ENCODE results near the gene CLEC11A. TPM values are rescaled to one million over a fixed set of nuclear protein-coding genes. Genes with fewer than 3 reads are reported as not detected.

The CLEC11A gene
- total RNA-seq, 1 experiment from 2014 or later, result 1.1 TPM

- POLR2A ChIA-PET, result interaction anchor here (0.6 kb wide), 1 partner anchor 206 kb away, joined by 22 read pairs; no protein-coding TSS in a partner anchor
Measured at GRCh38 chr19:50705422-50706019, 17.6 kb upstream of the CLEC11A start.

DNA sequence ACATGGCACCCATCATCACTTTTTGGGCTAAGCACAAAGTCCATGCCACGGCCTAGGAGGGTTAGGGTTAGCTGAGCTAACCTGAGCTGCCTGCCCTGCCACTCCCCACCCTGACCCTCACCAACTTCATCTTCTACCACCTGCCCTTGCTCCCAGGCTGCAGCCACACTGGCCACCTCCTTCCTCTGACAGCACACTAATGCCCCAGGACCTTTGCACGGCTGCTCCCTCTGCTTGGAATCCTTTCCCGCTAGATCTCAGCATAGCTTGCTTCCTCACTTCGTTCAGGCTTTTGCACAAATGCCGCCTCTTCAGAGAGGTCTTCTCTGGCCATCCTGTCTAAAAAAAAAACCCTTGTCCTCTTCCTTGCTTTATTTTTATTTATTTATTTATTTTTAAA, 16.8 kb upstream of the CLEC11A start:
- ChIA-PET CTCF (interaction anchor here (1.3 kb wide), 1 partner anchor 77 kb away, joined by 7 read pairs; no protein-coding TSS in a partner anchor), POLR2A (no interaction called here)
- peaks cover 28% of the 10 kb centered on the region for H3K27me3 Mint-ChIP-seq (ENCODE audit: insufficient read depth, unreplicated experiment)
- H3K4me3 ChIP-seq (ENCODE audit: low read depth, low read length), result no peak overlapping the region
- H3K4me1 ChIP-seq, result no peaks in the 10 kb centered on the region
- no peaks in the 10 kb centered on the region for H3K9me3 ChIP-seq
- no peaks in the 10 kb centered on the region for H3K9me3 Mint-ChIP-seq (ENCODE audit: unreplicated experiment)
- BruUV-seq (replicated peaks), result no TSS peak
- TF ChIP-seq, protein P1, sequence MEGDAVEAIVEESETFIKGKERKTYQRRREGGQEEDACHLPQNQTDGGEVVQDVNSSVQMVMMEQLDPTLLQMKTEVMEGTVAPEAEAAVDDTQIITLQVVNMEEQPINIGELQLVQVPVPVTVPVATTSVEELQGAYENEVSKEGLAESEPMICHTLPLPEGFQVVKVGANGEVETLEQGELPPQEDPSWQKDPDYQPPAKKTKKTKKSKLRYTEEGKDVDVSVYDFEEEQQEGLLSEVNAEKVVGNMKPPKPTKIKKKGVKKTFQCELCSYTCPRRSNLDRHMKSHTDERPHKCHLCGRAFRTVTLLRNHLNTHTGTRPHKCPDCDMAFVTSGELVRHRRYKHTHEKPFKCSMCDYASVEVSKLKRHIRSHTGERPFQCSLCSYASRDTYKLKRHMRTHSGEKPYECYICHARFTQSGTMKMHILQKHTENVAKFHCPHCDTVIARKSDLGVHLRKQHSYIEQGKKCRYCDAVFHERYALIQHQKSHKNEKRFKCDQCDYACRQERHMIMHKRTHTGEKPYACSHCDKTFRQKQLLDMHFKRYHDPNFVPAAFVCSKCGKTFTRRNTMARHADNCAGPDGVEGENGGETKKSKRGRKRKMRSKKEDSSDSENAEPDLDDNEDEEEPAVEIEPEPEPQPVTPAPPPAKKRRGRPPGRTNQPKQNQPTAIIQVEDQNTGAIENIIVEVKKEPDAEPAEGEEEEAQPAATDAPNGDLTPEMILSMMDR (IDR thresholded peaks at IDR 0.05; ENCODE audit: insufficient read depth in 1 of 2, low read depth in 1 of 2, low read length in 1 of 2, severe bottlenecking in 1 of 2, unreplicated experiment in 1 of 2), result no peak
- peaks cover 2% of the 10 kb centered on the region for H3K27me3 ChIP-seq (replicated peaks; ENCODE audit: control insufficient read depth, insufficient read depth, low read length)
- H3K4me1 Mint-ChIP-seq (ENCODE audit: low read depth, unreplicated experiment), result peaks cover 7% of the 10 kb centered on the region
- no peaks in the 10 kb centered on the region for H3K36me3 ChIP-seq (ENCODE audit: control insufficient read depth, insufficient read depth, low read length)
- H3K4me3 Mint-ChIP-seq (ENCODE audit: unreplicated experiment), result no peak overlapping the region
- no peaks in the 10 kb centered on the region for H3K36me3 Mint-ChIP-seq (ENCODE audit: insufficient read depth, unreplicated experiment)
- intact Hi-C loops (cut with micrococcal nuclease; ENCODE audit: unreplicated experiment), result loop anchor here (10.0 kb wide), 2 partner anchors 172 to 352 kb away; no protein-coding TSS in a partner anchor
- no peak overlapping the region for H3K27ac Mint-ChIP-seq (ENCODE audit: unreplicated experiment)
- DNase-seq, result no peak

More at GRCh38 chr19:50705422-50706019, 17.6 kb upstream of the CLEC11A start:
- Mint-ChIP-seq H3K9me3 (ENCODE audit: unreplicated experiment) (no peaks in the 10 kb centered on the region), H3K27me3 (ENCODE audit: insufficient read depth, unreplicated experiment) (peaks cover 24% of the 10 kb centered on the region), H3K4me1 (ENCODE audit: low read depth, unreplicated experiment) (peaks cover 7% of the 10 kb centered on the region), H3K4me3 (ENCODE audit: unreplicated experiment) (no peak overlapping the region), H3K27ac (ENCODE audit: unreplicated experiment) (no peak overlapping the region), H3K36me3 (ENCODE audit: insufficient read depth, unreplicated experiment) (no peaks in the 10 kb centered on the region)
- TF ChIP-seq, protein P1 (IDR thresholded peaks at IDR 0.05; ENCODE audit: insufficient read depth in 1 of 2, low read depth in 1 of 2, low read length in 1 of 2, severe bottlenecking in 1 of 2, unreplicated experiment in 1 of 2), result peak; percentile 77 to 88
- CTCF ChIA-PET, result interaction anchor here (0.6 to 3.5 kb wide), 5 partner anchors 10 to 217 kb away, joined by 3 to 21 read pairs (median 7); no protein-coding TSS in a partner anchor
- BruUV-seq (replicated peaks), result no TSS peak
- Histone ChIP-seq H3K36me3 (ENCODE audit: control insufficient read depth, insufficient read depth, low read length) (no peaks in the 10 kb centered on the region), H3K4me3 (ENCODE audit: low read depth, low read length) (no peak overlapping the region), H3K9me3 (no peaks in the 10 kb centered on the region), H3K4me1 (no peaks in the 10 kb centered on the region), H3K27me3 (replicated peaks; ENCODE audit: control insufficient read depth, insufficient read depth, low read length) (peaks cover 2% of the 10 kb centered on the region)
- DNase-seq, result peak; percentile 61
- intact Hi-C loops (cut with micrococcal nuclease; ENCODE audit: unreplicated experiment), result loop anchor here (1.0 to 10.0 kb wide), 5 partner anchors 73 to 351 kb away; no protein-coding TSS in a partner anchor

- POLR2A ChIA-PET, result no interaction called here
- peaks cover 36% of the 10 kb centered on the region for H3K27me3 Mint-ChIP-seq (ENCODE audit: insufficient read depth, unreplicated experiment)
- TF ChIP-seq, protein P1 (IDR thresholded peaks at IDR 0.05; ENCODE audit: insufficient read depth in 1 of 2, low read depth in 1 of 2, low read length in 1 of 2, severe bottlenecking in 1 of 2, unreplicated experiment in 1 of 2), result no peak
- H3K27ac Mint-ChIP-seq (ENCODE audit: unreplicated experiment), result no peak overlapping the region
- no peak overlapping the region for H3K4me3 Mint-ChIP-seq (ENCODE audit: unreplicated experiment)
- H3K4me3 ChIP-seq (ENCODE audit: low read depth, low read length), result no peak overlapping the region
- no peaks in the 10 kb centered on the region for H3K36me3 Mint-ChIP-seq (ENCODE audit: insufficient read depth, unreplicated experiment)
- no peaks in the 10 kb centered on the region for H3K9me3 Mint-ChIP-seq (ENCODE audit: unreplicated experiment)
- no peaks in the 10 kb centered on the region for H3K9me3 ChIP-seq
- no peak for DNase-seq
- H3K36me3 ChIP-seq (ENCODE audit: control insufficient read depth, insufficient read depth, low read length), result no peaks in the 10 kb centered on the region
- no peaks in the 10 kb centered on the region; the same call in 1 of the 2 replicates for H3K27me3 ChIP-seq (replicated peaks; ENCODE audit: control insufficient read depth, insufficient read depth, low read length)
- CTCF ChIA-PET, result no interaction called here
- no peaks in the 10 kb centered on the region for H3K4me1 ChIP-seq
- intact Hi-C loops (cut with micrococcal nuclease; ENCODE audit: unreplicated experiment), result loop anchor here (10.0 kb wide), 2 partner anchors 174 to 354 kb away; no protein-coding TSS in a partner anchor
- H3K4me1 Mint-ChIP-seq (ENCODE audit: low read depth, unreplicated experiment), result peaks cover 7% of the 10 kb centered on the region
- BruUV-seq (replicated peaks), result no TSS peak
Measured at GRCh38 chr19:50708179-50708879, 14.8 kb upstream of the CLEC11A start.
